ENCODE data around the gene RPLP1. TPM values are rescaled to one million over a fixed set of nuclear protein-coding genes. Genes with fewer than 3 reads are reported as not detected.

RPLP1 gene
- total RNA-seq, 4 donors from 2014 or later, result 245 to 770 (median 386) TPM

DNA sequence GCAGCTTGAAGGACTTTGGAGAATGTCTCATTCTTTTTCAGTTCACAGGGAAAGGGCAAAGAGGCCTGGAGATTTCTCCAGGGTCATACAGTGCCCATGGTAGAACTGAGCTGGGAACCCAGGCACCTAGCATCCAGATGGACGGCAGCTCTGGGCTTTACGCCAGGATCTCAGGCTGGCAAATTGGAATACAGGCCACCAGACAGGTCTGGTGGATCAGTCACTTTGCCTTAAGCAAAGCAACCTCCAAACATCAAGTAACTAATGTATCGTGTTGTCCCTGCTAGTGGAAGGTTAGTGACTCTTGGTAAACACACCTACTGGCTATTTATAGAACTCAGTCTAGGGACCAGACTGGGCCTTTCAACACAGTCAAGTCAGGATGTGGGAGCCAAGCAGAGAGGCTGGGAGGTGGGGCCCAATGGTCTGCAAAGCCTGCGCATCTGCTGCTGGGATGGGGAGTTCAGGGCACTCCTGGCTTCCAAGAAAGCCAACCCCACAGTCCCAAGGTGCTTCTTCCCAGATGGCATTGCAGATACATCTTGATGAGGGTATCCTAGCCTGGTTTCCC, 30.2 kb downstream of the RPLP1 start:
- Histone ChIP-seq H3K36me3 (no peaks in the 10 kb centered on the region), H3K4me3 (no peak overlapping the region), H3K27me3 (no peaks in the 10 kb centered on the region), H3K27ac (no peak overlapping the region), H3K4me1 (no peaks in the 10 kb centered on the region), H3K9me3 (no peaks in the 10 kb centered on the region)
- TF ChIP-seq, protein P1, sequence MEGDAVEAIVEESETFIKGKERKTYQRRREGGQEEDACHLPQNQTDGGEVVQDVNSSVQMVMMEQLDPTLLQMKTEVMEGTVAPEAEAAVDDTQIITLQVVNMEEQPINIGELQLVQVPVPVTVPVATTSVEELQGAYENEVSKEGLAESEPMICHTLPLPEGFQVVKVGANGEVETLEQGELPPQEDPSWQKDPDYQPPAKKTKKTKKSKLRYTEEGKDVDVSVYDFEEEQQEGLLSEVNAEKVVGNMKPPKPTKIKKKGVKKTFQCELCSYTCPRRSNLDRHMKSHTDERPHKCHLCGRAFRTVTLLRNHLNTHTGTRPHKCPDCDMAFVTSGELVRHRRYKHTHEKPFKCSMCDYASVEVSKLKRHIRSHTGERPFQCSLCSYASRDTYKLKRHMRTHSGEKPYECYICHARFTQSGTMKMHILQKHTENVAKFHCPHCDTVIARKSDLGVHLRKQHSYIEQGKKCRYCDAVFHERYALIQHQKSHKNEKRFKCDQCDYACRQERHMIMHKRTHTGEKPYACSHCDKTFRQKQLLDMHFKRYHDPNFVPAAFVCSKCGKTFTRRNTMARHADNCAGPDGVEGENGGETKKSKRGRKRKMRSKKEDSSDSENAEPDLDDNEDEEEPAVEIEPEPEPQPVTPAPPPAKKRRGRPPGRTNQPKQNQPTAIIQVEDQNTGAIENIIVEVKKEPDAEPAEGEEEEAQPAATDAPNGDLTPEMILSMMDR (IDR thresholded peaks at IDR 0.05), result no peak
- TF ChIP-seq POLR2A (IDR thresholded peaks at IDR 0.05), result no peak
- no peak for DNase-seq

DNA sequence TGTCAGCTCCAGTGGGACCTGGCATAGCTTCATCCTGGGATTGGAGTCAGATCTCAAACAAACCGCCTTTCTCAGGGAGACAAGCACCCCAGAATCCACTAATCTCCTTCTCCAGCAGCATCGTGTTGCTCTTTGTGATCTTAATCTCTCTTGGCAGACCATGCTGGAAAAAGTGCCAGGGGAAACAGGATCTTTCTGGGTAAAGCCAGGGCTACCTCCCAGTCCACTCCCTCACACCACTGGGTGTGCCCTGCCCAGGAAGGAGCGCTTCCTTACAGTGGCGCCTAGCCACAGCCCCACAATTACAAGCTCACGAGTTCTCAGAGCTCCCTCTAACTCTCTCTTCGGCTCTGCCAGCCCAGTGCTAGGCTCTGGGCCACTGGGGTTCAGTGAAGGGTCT, 32.2 kb downstream of the RPLP1 start:
- Histone ChIP-seq H3K27ac (no peak overlapping the region), H3K36me3 (no peaks in the 10 kb centered on the region), H3K4me1 (no peaks in the 10 kb centered on the region), H3K4me3 (no peak overlapping the region), H3K9me3 (no peaks in the 10 kb centered on the region), H3K27me3 (no peaks in the 10 kb centered on the region)
- no peak for TF ChIP-seq POLR2A (IDR thresholded peaks at IDR 0.05)
- TF ChIP-seq, protein P1 (IDR thresholded peaks at IDR 0.05), result no peak
- no peak for DNase-seq

DNA sequence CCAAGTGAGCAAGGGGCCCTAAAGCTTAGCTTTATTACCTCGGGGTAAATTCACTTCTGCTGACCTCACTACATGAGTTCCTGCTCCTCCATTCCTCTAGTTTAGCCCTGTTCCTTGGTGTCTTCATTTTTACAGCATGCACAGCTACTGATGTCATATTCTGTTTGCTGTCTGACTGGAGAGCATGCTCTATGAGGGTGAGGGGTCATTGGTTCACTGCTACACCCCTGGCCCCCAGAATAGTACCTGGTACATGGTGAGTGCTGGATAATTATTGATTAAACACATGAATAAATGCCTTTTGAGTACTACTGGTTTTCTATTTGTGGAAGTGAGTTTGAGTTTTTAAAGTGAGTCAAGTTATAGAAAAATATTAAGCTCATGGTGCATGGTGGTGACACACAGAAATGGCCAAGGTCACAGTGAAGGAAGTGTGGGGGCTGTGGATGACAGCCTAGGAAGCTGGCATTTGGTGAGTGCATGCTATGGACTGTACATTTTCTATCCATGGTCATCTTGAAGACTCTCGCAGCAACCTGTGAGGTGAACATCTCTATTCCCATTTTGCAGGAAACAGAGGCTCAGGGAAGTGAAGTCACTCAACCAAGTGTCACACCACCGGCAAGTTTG, 34.0 kb downstream of the RPLP1 start:
- TF ChIP-seq, protein P1 (IDR thresholded peaks at IDR 0.05), result no peak
- no peak for TF ChIP-seq POLR2A (IDR thresholded peaks at IDR 0.05)
- no peak overlapping the region for H3K4me3 ChIP-seq
- no peak for DNase-seq
- no peaks in the 10 kb centered on the region for H3K9me3 ChIP-seq
- H3K27ac ChIP-seq, result no peak overlapping the region
- no peaks in the 10 kb centered on the region for H3K36me3 ChIP-seq
- H3K27me3 ChIP-seq, result no peaks in the 10 kb centered on the region
- no peaks in the 10 kb centered on the region for H3K4me1 ChIP-seq

DNA sequence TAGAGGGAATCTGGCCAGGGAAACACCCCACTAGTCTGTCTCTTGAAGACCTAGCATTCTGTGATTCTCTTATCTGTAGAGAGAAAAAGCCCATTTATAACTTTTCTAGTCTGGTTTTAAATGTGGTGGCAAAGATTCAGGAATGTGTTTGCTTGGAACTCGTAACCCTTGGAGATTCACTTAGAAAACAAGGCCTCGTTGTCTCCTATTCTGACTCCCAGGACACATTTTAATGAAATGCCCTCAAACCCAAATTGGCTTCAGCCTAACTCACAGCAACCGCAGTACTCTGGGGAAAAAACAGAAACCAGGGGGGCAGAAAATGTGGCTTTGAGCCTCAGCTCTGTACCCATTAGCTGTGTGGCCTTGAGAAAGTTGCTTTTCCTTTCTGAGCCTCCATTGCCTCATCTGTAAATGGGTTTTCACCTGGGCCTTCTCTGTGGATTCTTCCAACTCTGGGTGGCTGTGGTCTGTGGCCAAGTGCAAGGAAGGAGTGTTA, 36.5 kb downstream of the RPLP1 start:
- no peak overlapping the region for H3K27ac ChIP-seq
- no peaks in the 10 kb centered on the region for H3K36me3 ChIP-seq
- TF ChIP-seq, protein P1 (IDR thresholded peaks at IDR 0.05), result no peak
- TF ChIP-seq POLR2A (IDR thresholded peaks at IDR 0.05), result no peak
- H3K9me3 ChIP-seq, result no peaks in the 10 kb centered on the region
- DNase-seq, result no peak
- H3K4me1 ChIP-seq, result no peaks in the 10 kb centered on the region
- H3K4me3 ChIP-seq, result no peak overlapping the region
- no peaks in the 10 kb centered on the region for H3K27me3 ChIP-seq

DNA sequence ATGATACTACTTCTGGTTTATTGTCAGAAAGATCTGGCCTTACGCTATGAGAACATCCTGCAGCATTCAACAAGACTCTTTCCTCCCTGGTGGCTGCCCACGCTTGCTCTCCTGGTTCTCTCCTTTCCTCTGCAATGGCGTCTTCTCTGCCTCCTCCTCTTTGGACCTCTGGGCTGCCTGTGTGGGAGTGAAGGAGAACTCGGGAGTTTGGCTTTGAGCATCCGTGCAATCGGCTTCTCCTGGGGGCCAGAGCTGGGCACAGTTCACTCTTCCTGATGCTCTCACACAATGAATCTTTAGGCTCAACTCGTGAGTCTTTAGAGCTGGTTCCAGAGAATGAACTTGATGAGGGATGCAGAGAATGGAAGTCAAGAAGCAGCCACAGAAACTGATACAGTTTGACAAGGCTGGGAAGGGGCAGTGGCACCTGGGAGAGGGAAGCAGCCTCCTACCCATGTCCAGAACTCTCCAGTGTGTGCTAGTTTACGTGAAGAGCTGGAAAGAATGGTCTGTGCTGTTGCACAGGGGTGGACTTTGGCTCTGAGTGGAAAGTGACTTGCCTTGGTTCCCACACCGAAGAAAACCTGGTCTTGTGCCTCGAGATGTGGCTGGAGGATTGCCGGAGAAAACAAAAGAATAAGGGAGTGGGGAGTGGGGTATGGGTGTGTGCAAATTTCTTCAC, 37.9 kb downstream of the RPLP1 start:
- no peak overlapping the region for H3K27ac ChIP-seq
- H3K36me3 ChIP-seq, result no peaks in the 10 kb centered on the region
- TF ChIP-seq, protein P1 (IDR thresholded peaks at IDR 0.05), result no peak
- TF ChIP-seq POLR2A (IDR thresholded peaks at IDR 0.05), result no peak
- H3K9me3 ChIP-seq, result no peaks in the 10 kb centered on the region
- no peaks in the 10 kb centered on the region for H3K4me1 ChIP-seq
- no peak overlapping the region for H3K4me3 ChIP-seq
- DNase-seq, result no peak
- H3K27me3 ChIP-seq, result no peaks in the 10 kb centered on the region
